8988T (cell line): ENCODE measurements around the gene ICOS.

ENCODE experiments used
- DNase-seq: peaks from one replicate; pipeline ENCODE4 v3.0.0; 2011

ICOS gene, protein sequence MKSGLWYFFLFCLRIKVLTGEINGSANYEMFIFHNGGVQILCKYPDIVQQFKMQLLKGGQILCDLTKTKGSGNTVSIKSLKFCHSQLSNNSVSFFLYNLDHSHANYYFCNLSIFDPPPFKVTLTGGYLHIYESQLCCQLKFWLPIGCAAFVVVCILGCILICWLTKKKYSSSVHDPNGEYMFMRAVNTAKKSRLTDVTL

DNA sequence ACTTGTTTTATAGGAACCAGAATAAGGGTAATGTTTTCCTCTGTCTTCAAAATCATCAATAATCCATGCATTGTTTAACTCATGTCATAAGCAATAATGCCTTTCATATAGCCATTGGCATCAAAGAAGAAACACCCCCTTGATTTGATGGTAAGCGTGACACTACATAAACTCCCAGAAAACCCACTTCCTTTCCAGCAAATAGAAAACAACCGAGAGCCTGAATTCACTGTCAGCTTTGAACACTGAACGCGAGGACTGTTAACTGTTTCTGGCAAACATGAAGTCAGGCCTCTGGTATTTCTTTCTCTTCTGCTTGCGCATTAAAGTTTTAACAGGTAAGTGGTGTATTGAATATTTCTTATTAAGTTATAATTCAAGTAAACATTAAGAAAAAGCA is at the start of gene ICOS:
Gene ICOS (plus strand): TSS at position 229 of the 400 bp plus-strand sequence. CDS start 52 bp downstream, at position 281.
- no peak for DNase-seq

DNA sequence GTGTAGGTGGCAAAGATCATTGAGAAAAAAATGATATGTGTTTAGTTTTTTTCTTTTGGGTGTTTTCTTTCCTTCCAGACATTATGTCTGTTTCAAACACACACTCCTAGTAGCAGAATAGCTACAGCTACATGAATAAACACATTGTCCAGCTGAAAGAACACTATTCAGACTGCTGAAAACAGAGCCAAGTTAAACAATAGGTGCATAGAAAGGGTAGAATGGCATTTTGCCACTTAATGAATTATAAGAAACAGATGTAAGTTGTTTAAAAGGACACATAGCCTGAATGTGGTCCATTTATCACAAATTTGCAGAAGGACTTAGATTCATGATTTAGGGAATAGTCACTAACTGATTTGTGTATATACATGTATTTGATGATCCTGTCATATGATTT is 48.9 kb upstream of the ICOS start:
- DNase-seq: no peak

DNA sequence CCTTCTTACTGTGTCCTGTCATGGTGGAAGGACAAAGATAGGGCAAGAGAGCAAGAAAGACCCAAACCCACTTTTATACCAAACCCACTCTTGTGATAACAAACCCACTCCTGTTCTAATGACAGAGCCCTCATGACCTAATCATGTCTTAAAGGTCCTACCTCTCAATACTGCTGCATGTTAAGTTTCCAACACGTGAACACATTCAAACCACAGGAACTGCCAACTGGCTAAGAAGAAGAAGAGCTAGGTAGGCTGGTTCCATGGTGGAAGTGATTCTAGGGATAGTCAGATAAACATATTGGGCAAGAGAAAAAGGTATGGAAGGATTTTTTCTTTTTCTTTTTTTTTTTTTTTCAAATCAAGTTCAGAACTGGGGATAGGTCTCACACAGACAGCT is 47.0 kb upstream of the ICOS start:
- DNase-seq: no peak

DNA sequence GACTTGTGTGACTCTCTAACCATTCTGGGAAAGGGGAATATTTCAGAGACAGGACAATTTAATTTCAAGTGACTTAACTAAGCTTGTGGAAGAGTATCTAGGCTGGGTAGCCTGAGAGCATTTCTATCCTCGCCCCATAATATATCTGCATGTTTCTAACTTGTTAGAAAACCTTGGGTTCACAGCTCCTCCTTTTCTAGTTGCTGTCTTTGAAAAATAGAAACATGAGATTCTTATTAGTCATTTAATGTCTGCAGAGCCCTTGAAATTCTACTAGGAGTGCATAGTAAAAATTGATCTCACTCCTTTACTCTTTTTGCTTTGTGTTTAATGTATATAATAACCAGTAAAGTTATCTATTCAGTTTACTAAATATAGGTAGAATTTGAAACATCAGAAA is 46.6 kb upstream of the ICOS start:
- DNase-seq: no peak

DNA sequence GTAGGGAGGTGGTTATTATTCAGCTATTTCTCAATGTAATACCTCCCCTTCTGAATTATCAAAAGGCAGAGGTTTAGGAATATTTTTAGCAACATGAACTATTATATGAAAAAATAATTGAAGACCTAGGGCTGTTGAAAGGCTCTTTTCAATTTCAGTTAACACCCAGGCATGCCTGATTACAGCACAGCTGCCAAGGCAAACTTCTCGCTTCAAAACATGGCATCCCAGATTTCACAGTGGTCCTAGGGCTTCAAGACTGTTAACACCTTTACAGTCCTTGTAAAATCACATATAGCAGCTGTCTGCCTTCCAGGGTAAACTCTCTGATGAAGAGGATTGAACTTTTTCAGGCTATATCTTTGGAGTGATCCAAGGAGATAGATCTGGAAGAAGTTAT is 45.8 kb upstream of the ICOS start:
- DNase-seq: no peak

DNA sequence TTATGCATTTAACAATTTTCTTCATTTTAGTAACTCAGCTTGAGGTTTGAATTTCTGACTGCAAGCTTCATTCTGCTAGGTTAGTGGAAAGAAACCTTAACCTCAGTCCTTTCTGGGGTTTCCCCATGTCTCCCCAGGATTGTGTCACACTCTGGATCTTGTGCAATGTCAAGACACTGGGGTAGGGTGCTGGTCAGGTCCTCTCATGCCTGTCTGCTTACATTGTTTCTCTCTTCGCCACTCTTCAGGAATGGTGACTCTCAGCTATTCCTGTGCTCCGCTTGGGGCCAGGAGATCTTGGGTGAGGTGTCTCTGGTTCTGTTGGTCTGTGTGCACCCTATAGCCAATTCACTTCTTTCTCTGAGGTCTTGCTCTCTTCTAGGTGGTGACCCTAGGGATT is 45.1 kb upstream of the ICOS start:
- DNase-seq: no peak

DNA sequence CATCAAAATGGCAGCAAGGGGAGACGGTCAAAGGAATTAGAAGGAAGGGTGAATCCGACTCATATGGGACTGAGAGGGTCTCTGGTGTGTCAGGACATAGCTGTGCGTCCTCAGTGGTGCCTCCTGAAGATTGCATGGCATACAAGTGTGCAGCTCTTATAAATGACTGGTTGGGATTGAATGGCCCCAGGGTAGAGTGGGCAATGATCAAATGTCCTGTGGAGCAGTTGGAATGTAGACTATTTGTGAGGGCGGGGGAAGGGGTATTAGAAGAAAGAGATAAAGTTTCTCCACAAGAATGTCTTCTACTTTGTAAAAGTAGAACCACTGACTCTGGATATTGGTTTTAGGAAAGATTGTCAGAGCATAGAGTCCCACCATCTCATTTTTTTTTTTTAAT is 44.4 kb upstream of the ICOS start:
- no peak for DNase-seq

DNA sequence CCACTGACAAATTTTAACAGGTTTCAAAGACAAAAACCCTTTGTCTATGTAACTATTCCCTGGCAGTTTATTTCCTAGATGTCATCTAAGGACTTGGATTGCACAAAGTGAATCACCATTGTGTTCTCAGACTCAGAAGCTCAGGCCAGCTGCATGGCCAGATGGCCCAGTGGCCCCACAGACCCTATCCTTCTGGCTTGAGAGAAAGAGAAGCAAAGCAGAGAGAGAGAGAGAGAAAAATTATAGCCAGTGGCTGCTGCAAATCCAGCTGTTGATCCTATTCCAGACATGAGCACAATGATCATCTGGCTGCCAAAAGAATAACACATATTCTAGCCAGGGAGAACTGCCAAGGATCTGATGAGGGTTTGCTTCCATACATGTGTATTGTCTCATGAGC is 43.2 kb upstream of the ICOS start:
- no peak for DNase-seq

DNA sequence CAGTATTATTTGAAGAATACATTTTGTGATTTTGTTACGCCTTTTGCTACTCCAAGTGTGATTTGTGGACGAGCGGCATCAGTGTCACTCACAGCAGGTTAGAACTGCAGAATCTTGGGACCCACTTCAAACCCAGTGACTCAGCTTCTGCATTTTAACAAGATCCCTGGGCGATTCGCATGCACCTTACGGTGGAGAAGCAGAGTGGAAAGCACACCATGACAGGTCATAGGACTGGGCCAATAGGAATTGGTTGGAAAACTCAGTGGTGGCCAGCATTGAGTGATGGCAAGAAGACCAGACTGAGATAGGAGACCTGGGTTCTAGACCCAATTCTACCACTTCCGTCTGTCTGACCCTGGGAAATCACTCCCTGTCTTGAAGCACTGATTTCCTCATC is 42.7 kb upstream of the ICOS start:
- DNase-seq: no peak

DNA sequence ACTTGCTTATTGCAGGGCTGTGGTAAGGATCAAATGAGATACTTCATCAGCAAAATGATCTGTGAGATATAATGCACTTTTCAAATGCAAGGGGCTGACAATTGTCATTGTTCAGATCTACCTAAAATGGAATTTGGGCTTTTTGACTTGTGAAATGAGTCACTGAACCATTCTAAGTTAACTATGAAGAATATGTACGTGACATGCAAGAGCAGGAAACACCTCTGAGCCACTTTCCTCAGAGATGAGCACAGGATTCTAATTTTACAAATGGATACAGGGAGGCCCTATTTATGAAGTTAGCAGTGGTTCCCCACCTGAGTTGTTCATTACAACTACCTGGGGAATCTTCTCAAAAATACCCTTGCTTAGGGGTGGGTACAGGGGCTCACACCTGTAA is 42.3 kb upstream of the ICOS start:
- no peak for DNase-seq

DNA sequence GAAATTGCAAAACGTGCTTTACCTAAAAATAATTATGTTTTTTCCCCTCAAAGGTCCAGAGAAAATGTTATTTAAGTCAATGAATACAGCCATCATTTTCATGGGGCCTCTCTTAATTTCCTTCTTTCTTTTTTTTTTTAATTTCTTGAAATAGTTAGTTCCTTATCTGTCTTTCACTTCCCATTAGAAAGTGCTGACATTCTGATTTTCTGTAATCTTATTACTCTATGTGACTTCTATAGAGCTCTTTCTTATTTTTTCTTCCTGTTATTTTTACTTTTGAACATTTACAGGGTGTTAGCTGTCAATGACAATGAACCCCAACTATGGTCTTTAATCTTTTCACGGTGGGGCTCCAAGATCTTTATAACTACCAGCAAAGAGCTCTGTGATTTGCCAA is 39.0 kb upstream of the ICOS start:
- DNase-seq: no peak

DNA sequence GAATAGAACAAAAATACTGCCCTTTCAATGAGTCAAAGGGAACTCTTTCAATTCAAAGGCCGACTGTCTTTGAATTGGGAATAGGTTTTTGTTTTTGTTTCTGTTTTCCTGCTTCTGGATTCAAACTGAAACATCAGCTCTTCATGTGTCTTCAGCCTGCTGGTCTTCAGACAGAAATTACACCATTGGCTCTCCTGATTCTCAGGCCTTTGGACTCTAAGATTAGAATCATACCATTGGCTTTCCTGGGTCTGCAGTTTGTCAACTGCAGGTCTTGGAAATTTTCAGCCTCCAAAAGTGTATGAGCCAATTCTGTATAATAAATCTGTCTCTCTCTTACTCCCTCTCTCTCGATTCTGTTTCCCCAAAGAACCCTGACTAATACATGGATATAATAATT is 37.9 kb upstream of the ICOS start:
- DNase-seq: no peak

DNA sequence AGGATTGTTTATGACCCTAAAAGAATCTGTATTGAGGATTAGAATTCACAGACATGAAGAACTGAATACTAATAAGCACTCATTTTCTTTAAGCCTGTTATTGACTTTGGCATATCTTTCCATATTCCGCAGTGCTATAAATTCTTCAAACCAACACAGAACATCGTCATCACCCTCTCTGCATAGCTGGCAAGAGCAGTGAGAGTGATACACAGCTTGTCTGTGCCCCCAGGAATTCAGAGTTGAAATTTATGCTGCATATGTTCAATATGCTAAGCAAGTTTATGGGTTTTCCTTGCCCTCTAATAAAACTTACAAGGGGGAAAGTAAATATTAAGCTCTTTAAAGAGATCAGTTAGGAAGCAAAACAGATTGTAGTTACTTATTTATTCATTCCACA is 36.3 kb upstream of the ICOS start:
- DNase-seq: no peak

DNA sequence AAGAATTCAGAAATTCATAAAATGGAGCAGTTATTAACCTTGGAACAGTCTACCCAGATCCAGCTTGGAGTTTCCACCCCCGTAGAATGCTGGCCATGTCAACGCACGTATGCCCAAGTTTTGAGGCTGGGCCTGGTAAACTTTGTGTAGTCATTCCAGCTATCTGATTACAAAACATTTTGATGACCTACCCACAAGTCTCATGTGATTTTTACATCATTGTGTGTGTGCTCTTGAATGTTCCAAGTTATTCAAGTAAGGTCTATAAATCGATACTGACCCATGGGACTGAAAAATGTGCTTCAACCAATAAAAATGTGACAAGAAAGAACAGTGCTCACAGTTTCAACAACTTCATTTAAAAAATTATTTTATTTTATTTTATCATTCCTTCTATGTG is 32.5 kb upstream of the ICOS start:
- DNase-seq: no peak

DNA sequence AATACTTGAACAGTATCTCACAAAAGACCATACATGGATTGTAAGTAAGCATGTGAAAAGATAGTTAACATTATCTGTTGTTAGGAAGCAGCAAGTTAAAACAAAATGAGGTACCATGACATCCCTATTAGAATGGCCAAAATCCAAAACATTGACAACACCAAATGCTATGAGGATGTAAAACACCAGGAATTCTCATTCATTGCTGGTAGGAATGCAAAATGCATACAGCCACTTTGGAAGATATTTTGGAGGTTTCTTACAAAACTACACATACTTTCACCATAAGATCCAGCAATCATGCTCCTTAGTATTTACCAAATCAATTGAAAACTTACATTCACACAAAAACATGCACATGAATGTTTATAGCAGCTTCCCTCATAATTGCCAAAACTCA is 30.9 kb upstream of the ICOS start:
- no peak for DNase-seq

DNA sequence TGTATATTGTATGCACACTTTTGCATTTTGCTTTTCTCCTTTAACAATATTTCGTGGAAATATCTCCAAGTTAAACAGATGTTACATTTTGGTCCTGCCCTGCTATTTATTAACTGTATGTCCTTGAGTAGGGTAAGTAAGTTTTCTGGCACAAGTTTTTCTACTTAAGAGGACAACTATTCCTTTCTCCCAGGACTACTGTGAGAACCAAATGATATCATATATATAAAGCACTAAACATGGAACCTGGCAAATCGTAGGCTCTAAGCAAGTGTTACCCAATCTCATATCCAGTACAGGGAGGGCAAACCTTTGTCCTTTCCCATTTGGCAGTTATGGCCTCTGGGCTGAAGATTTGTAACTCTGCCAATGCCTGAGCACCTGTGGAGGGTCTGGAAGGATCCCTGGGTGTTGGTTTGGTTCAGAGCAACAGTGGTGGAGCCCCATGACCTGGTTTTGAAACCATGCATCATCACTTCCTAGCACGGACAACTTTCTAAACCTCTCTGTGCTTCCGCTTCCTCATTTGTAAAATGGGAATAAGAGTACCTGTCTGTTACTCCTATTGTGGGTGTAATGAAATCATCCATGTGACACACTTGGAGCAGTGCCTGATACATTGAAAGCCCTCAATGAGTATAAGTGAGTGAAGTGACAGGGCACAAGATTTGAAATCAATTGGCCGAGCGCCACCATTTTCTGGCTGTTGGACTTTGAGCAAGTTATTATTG is 28.3 kb upstream of the ICOS start:
- no peak for DNase-seq

DNA sequence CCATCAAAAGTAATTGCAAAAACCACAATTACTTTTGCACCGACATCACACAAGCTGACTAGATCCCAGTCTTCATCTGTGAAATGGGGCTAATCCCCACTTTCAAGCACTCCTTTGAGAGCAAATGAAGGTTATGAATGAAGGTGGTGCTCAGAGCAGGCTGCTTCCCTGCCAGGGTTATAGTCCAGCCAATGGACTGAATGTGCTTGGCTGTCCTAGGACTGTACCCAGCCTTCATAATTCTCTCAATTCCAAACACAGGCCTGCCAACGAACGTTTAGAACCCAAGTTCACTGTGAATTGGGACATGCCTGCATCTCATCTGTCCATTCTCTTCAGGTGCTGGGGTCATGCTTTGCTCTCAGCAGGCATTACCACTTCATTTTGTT is 27.8 kb upstream of the ICOS start:
- no peak for DNase-seq

DNA sequence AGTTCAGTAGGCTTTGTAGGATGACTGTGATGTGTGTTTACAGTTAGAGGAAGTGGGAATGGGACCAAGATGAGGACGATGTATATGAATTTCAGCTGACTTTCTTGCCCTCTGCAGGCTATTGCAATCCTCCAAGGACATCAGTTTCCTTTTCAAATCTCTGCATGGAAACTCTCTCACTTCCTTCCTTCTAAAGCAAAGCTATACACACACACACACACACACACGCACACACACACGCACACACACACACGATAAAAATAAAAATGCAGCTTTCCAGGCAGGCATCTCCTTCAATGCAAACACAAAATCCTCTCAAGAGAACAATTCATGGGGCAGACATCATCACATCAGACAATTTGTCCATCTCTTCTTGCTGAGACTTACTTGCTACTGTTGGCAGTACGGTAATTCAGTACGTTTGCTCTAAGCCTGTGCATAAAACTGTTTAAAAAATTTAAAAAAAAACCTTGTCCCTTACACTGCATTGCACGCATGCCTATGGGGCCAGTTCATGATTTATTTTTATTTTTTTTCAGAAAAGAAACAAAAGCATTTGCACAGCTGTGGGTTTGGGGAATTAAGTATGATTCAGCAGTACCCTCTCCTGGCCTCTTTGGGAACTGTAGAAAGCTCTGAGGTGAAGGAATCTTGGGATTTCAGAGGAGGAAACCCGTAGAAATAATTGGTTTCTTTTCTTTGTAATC is 27.1 kb upstream of the ICOS start:
- DNase-seq: peak; percentile 23

DNA sequence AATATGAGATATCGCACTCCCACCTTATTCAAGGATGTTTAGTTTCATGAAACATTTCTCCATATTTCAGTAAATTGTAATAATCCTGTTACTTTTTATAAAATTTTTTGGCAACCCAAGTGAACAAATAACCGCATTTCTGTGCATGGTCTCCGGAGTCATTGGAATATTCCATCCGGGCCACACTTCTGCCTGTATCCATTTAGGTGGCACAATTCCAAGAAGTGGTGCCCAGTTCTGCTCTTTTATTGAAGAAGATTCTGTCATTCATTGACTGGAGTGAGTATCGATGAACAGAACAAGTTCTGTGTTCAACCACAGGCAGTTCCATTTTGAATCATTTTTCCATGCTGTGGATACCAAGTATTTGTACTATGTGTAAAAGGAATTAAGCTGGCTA is 26.6 kb upstream of the ICOS start:
- DNase-seq: no peak

DNA sequence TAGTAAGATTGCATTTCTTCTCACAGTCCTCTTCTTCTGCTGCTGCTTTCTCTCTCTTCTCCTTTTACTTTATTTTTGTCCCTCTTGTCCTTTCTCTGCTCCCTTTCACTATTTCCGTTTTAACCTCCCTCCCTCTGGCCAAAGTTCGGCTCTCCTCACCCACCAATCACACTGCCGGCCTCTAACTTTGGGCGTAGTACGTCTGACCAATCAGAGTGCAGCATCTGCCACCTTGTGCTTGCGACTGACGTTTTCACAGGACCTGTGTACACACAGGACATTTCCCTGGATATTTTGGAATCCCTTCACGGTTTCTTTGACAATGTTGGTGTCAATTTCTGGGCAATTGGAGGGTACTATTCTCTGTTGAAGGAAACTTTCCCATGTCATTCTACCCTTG is 22.6 kb upstream of the ICOS start:
- DNase-seq: no peak

DNA sequence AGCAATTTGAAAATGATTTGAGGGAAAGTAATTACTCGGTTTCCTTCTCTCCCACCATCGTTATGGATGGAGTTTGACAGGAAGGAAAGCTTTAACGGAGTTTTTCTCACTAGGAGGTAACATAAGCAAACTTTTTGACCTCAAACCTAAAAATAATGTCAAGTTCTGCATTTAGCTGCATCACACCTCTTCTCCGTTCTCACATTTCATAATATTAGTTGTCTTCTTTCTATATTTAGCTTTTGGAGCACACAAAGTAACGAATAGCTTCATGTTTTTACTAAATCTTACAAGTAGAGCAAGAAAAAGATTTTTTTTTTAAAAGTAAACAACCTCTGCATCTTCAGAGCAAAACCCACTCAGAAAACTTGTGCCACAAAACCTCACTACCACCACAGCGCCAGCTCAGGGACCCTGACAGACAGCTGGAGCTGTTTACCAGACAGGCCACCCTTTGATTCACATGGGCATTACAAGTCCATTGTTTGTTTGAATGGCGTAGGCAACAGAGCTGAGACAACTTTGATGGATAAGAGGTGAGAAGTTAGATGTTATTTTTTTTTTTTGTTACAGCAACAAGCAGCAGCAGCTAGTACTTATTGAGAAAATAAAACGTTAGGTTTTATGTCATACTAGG is 21.9 kb upstream of the ICOS start:
- DNase-seq: no peak

DNA sequence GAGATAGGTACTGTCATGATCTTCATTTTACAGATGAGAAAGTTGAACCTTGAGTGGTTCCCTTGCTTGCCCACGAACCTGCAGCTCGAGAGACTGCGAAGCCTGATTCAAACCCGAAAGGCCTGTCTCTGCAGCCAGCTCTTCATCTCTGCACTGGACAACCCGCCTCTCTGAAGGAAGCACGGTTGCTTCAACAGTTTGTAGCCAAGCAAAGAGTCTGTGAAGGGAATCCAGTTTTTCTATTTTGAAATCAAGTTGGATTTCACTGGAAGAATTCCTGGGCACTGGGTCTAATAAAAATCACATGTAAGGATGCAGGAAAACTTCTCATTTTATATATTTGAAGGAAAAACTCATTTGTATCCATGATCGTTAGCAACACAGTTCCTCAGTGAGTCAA is 21.3 kb upstream of the ICOS start:
- DNase-seq: no peak

DNA sequence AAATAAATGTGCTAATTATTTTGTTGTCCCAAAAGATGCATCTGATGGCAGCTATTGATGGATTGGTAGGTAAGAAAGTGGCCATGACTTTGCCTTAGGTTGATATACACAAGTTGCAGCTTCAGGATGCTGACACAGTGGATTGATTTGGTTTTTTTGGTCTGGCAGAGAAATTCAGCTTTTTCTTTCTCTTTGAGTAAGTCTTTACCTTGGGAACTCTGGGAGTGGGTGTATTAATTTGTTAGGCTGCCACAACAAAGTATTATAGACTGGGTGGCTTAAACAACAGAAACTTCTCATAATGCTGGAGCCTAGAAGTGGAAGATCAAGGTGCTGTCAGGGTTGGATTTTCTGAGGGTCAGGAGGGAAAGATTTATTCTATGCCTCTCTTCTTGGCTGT is 19.8 kb upstream of the ICOS start:
- DNase-seq: no peak

DNA sequence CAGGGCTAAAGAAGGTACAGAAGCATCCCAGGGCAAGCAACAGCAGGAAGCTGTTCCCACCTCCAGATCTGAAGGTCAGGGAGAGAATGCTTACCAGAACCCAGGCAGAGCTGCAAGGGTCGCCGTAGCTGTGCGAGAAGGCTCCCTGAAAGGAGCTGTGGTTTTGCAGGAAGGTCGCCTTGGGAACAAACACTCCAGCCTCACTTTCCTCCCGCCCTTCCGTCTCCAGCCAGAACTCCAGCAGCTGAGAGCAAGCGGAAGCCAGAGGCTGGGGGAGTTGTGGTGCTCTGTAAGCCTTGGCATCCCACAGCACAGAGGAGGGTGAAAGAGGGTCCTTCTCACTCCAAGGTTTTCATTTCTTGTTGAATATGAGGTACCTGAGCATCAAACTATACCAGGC is 18.3 kb upstream of the ICOS start:
- no peak for DNase-seq
